ENCODE measurements around the gene CTDNEP1.

DNA sequence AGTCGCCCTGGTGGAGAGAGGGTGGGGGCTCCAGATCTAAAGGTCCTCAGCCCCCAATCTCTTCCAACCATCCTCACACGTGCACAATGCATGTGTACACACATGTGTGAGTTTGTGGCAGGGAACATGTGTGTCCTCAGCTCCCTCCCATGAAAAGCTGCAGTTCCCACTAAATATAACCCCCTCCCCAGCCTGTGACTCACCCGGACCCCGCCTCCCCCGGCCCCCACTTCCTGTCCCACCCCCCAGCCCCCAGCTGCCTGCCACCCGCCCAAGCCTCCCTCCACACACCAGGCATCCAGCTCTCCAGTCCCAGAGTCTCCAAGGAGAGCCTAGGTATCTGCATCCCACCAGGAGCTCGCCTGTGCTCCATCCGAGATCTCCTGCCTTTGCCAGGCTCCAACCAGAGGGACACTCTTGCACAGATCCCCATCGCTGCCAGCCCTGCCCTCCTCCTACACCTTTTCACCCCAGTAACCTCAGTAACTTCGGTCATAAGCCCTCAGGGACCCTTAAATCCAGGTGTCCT, 35.8 kb downstream of the CTDNEP1 start:
- TF ChIP-seq CTCF (IDR thresholded peaks at IDR 0.05; ENCODE audit: low read depth, low read length, missing input control) (no peak), TAF1 (conservative IDR thresholded peaks at IDR 0.05) (no peak), RAD21 (IDR thresholded peaks at IDR 0.05) (no peak), YY1 (IDR thresholded peaks at IDR 0.05) (no peak), GABPA (IDR thresholded peaks at IDR 0.05 in 1 of 2, conservative IDR thresholded peaks at IDR 0.05 in 1 of 2) (no peak), REST (IDR thresholded peaks at IDR 0.05) (no peak), ATF3 (IDR thresholded peaks at IDR 0.05) (no peak), JUND (IDR thresholded peaks at IDR 0.05) (no peak), FOXA1 (IDR thresholded peaks at IDR 0.05) (no peak), HNF4A (conservative IDR thresholded peaks at IDR 0.05) (no peak), RXRA (IDR thresholded peaks at IDR 0.05) (no peak)
- TF ChIP-seq, protein P1, sequence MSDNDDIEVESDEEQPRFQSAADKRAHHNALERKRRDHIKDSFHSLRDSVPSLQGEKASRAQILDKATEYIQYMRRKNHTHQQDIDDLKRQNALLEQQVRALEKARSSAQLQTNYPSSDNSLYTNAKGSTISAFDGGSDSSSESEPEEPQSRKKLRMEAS (IDR thresholded peaks at IDR 0.05), result no peak
- TF ChIP-seq, protein P2, sequence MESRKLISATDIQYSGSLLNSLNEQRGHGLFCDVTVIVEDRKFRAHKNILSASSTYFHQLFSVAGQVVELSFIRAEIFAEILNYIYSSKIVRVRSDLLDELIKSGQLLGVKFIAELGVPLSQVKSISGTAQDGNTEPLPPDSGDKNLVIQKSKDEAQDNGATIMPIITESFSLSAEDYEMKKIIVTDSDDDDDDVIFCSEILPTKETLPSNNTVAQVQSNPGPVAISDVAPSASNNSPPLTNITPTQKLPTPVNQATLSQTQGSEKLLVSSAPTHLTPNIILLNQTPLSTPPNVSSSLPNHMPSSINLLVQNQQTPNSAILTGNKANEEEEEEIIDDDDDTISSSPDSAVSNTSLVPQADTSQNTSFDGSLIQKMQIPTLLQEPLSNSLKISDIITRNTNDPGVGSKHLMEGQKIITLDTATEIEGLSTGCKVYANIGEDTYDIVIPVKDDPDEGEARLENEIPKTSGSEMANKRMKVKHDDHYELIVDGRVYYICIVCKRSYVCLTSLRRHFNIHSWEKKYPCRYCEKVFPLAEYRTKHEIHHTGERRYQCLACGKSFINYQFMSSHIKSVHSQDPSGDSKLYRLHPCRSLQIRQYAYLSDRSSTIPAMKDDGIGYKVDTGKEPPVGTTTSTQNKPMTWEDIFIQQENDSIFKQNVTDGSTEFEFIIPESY (IDR thresholded peaks at IDR 0.05), result no peak
